ENCODE data around the gene RCBTB2.

Gene RCBTB2

DNA sequence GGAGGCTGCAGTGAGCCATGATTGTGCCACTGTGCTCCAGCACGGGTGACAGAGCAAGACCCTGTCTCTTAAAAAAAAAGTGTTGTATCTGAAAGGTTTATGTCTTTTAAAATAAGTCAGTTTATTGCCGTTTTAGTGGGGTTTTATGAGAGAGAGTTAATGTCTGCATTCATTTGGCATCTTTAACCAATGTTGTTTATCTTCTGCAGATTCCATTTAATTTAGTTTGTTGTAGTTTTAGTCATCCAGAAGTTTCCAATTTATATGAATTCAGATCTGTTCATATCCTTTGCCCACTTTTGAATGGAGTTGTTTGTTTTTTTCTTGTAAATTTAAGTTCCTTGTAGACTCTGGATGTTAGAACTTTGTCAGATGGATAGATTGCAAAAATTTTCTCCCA, 83.2 kb downstream of the RCBTB2 start:
- DNase-seq (ENCODE audit: low read depth in 2 of 2): no peak

GRCh38 chr13:48448959-48449614, 83.8 kb downstream of the RCBTB2 start:
- no peak for DNase-seq (ENCODE audit: low read depth in 2 of 2)

- DNase-seq (ENCODE audit: low read depth in 2 of 2): no peak
Measured at GRCh38 chr13:48448285-48448958, 84.5 kb downstream of the RCBTB2 start.

DNA sequence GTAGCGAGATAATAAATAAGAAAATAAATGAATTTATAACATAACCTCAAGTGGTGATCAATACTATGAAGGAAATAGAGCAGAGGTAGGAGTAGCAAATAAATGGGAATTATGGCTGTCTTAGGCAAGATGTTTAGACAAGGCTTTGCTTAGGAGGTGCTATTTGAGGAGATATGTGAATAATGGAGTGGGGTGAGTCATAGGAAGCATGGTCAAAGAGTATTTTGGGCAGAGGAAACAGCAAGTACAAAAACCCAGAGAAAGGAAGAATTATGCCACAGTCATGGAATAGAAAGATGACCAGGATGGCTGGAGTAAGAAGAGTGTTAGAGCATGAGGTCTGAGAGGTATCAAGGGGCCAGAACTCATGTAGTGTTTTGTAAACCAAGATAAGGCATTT, 86.4 kb downstream of the RCBTB2 start:
- no peak for DNase-seq (ENCODE audit: low read depth in 2 of 2)

DNA sequence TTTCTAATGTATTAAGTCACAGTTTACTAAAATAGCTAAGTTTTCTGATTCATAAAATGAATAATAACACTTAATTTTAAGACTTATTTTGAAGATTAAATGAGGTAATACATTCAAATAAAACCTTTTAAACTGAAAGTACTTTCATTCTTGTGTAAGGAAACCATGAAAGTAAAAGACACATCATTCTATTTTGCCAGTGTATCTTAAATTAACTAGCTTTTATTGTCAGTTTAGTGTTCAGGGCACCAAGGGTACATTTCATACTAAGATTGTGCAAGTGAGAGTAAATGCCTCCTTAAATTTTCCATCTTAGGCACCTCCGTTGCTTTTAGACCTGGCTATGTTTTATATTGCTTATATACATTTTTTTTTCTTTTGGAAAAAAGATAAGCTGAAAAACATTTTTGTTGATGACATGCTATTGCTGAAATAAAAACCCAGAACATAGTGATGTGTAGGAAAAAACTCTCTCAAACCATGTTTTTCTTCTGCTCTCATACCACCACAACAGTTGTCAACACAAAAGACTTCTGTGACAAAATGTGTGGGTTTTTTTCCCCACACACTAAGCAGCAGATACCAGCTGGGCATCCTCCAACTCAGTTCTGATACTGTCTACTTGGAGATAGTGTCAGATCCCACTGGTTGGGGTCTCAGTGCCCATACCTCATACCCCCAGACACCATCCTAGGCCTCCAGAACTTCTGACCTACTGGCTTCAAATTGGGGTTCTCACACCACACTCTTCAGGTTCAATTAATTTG, 89.3 kb downstream of the RCBTB2 start:
- DNase-seq (ENCODE audit: low read depth in 2 of 2): no peak

All from activated CD4-positive, alpha-beta T cell treated with anti-CD3 and anti-CD28 coated beads for 24 hours (primary cell).